Peyer's patch (tissue), 4 donors: ENCODE data around the gene EBF4.

Source experiments
- CTCF ChIP-seq, 6 experiments: fragments of 450-650 bp in 4 of 6; fragments of 200-600 bp in 2 of 6; sonication (generic) in 1 of 6; IDR thresholded peaks; one replicate each; pipeline ENCODE4 v1.5.1; 2017 to 2019; ENCODE audit warnings: antibody characterized with exemption in 6 of 6, mild to moderate bottlenecking in 3 of 6, moderate library complexity in 1 of 6
- POLR2A ChIP-seq, 2 donors: fragments of 450-650 bp; IDR thresholded peaks; one replicate each; pipeline ENCODE4 v1.5.1; 2017; ENCODE audit warnings: antibody characterized with exemption in 2 of 2, mild to moderate bottlenecking in 2 of 2, moderate library complexity in 2 of 2

- no peak for TF ChIP-seq CTCF (IDR thresholded peaks at IDR 0.05)
- TF ChIP-seq POLR2A (IDR thresholded peaks at IDR 0.05): no peak
These were observed 64.4 kb downstream of the EBF4 start for GRCh38 chr20:2757001-2757400.
